Heart right ventricle (tissue), 16 donors: Measurements from ENCODE around the gene C11orf65. TPM values are rescaled to one million over a fixed set of nuclear protein-coding genes. Genes with fewer than 3 reads are reported as not detected.
A peak's percentile ranks its signal among the peaks of the same experiment; 100 is the strongest.

Experiments
- ATAC-seq, 8 donors: fragments of 200-7000 bp; cut with Tn5 transposase; one replicate each; pipeline ENCODE4 v1.9.1; 2020; ENCODE audit warnings: mild to moderate bottlenecking in 8 of 8, moderate library complexity in 8 of 8, moderate number of reproducible peaks in 1 of 8
- DNase-seq, 2 donors: peaks; one replicate each; pipeline ENCODE4 v3.0.0-alpha.2; 2020
- H3K27ac ChIP-seq, 10 donors: fragments of 200-600 bp; sonication (generic) in 2 of 10; one replicate each; pipeline versions ENCODE4 v1.5.0 to v1.8.0; 2020 to 2022; ENCODE audit warnings: mild to moderate bottlenecking in 3 of 10
- H3K27me3 ChIP-seq, 7 donors: fragments of 200-600 bp; one replicate each; pipeline ENCODE4 v1.8.0; 2021 to 2022; ENCODE audit warnings: mild to moderate bottlenecking in 2 of 7
- H3K36me3 ChIP-seq, 9 donors: fragments of 200-600 bp; sonication (generic) in 1 of 9; one replicate each; pipeline versions ENCODE4 v1.5.0 to v1.8.0; 2020 to 2022; ENCODE audit warnings: mild to moderate bottlenecking in 2 of 9
- H3K4me1 ChIP-seq, 9 donors: fragments of 200-600 bp; sonication (generic) in 1 of 9; one replicate each; pipeline versions ENCODE4 v1.5.0 to v1.8.0; 2020 to 2022; ENCODE audit warnings: mild to moderate bottlenecking in 4 of 9
- H3K4me3 ChIP-seq, 10 donors: fragments of 200-600 bp; sonication (generic) in 2 of 10; one replicate each; pipeline versions ENCODE4 v1.5.0 to v1.8.0; 2020 to 2022; ENCODE audit warnings: mild to moderate bottlenecking in 7 of 10, moderate library complexity in 2 of 10
- H3K9me3 ChIP-seq, 11 donors: fragments of 200-600 bp in 10 of 11; sonication (generic) in 2 of 11; one replicate each; pipeline versions ENCODE4 v1.5.0 to v1.8.0; 2013 to 2022; ENCODE audit warnings: mild to moderate bottlenecking in 2 of 11, control low read depth in 1 of 11, moderate library complexity in 1 of 11
- CTCF ChIP-seq, 9 donors: fragments of 200-600 bp; sonication (generic) in 2 of 9; IDR thresholded peaks; one replicate each; pipeline versions ENCODE4 v1.5.0 to v1.8.0; 2021 to 2022; ENCODE audit warnings: antibody characterized with exemption in 9 of 9, mild to moderate bottlenecking in 5 of 9, moderate library complexity in 1 of 9
- whole genome bisulfite sequencing, 2 donors: extraction: QIAGEN DNeasy Blood & Tissue Kit; methylation state at CpG; one replicate each; pipeline ENCODE4 v1.1.7; 2013; ENCODE audit warnings: inconsistent platforms in 1 of 2; 5-methylcytosine and 5-hydroxymethylcytosine counted together
- intact Hi-C, 10 donors: fragments of 100-400 bp; cut with DNase I; formaldehyde crosslinking; loops; one replicate each; pipeline versions ENCODE4 v1.11.1 to v1.14.2; 2022
- long read RNA-seq, 3 donors: library from polyadenylated mRNA; unstranded; transcript quantifications; one replicate each; pipeline ENCODE4 v2.0.0, GENCODE V29; 2020 to 2021
- polyA plus RNA-seq, 2 donors: library from polyadenylated mRNA; stranded (reverse); fragments of 200-250 nt; gene quantifications; one replicate each; pipeline ENCODE4 v1.2.3, GENCODE V29; 2013
- total RNA-seq, 10 donors: library from RNA; stranded (reverse); fragmentation: NEBNext Ultra II Directional in 3 of 10; extraction: Animal tissue kit (Norgen Biotek cat#: 25700) in 3 of 10; gene quantifications; one replicate each; pipeline versions ENCODE4 v1.2.1 to v1.2.4, GENCODE V29; 2021 to 2023
- donor health status: Arrhythmogenic right ventricular cardiomyopathy.
- donor health status: ischemic (EF 13 %, LVEDD 7.1; RV severe dilation, severe dysfunction).
- donor health status: healthy with polysubstance abuse.
- donor health status: DM: no; HTN: yes; CAD: no.
- donor health status: DM: no; HTN: no; CAD: no.
- donor health status: ischemic (EF 25% LVEDD 6.9; RV normal size, moderate dysfunction).
- donor health status: ischemic (EF 25% LVEDD 5.7; RV mildly dilated, moderate dysfunction).
- donor health status: healthy.
- donor health status: DM: yes; HTN: yes; CAD: no.
- donor health status: Ischemic cardiomyopathy.
- donor health status: ischemic (EF 35%, LVEDD 5.7; RV mildly dilated, moderate dysfunction).
- donor health status: nonischemic (EF 11% LVEDD 7.7; RV severe dilation, severe dysfunction).
- donor health status: DM: yes; HTN: yes; CAD: no.
- donor health status: PGD.
- donor health status: ischemic (EF 29% LVEDD 5.4; RV normal size, mild dysfunction).
- donor health status: nonischemic (EF 23%, LVEDD 6.1; RV moderate dilation, normal function).

C11orf65 gene
- 1 to 10 TPM in 6 of 10 donors, under 1 TPM in 3, not detected in 1; 0.39 to 1.6 (median 1.1) TPM for total RNA-seq
- under 1 TPM; 0.16 to 0.29 TPM for polyA plus RNA-seq
- long read RNA-seq, donor 1, partial matches to known transcripts, result 0 of 2 reads
- long read RNA-seq, donor 1, other reads (novel, unspliced or antisense), result 2 of 2 reads
- long read RNA-seq, donor 2, result 0 reads
- long read RNA-seq, donor 3, partial matches to known transcripts, result 0 of 1 reads
- long read RNA-seq, donor 3, other reads (novel, unspliced or antisense), result 1 of 1 reads

GRCh38 chr11:108467091-108467823 is at the start of gene C11orf65:
Gene C11orf65 (minus strand): TSS chr11:108467529. CDS start chr11:108461559, 5,970 bp downstream.
- ATAC-seq (peak; percentile 99 to 100 (median 100)), DNase-seq (peak; percentile 94 to 97)
- Histone ChIP-seq H3K9me3 (no peaks in the 10 kb centered on the region), H3K27ac (peak within 1 kb of the TSS; percentile 94 to 99 (median 98)), H3K4me1 (peaks cover 0 to 22% (median 8%) of the 10 kb centered on the region in 9 donors), H3K27me3 (no peaks in the 10 kb centered on the region), H3K36me3 (no peaks in the 10 kb centered on the region), H3K4me3 (peak within 1 kb of the TSS; percentile 51 to 74 (median 66))
- intact Hi-C loops, result loop anchor here in 6 of 10 donors (1.0 to 10.0 kb wide), 10 partner anchors 30 to 342 kb away; partner anchors contain the start of genes ATM (in 2 of the 6), NPAT (in 2 of the 6), ACAT1 (in 1 of the 6) and DDX10 (in 1 of the 6)
- WGBS, 2 donors, result 0% methylated on average over 34 to 35 of the region's 35 CpGs
- TF ChIP-seq CTCF (IDR thresholded peaks at IDR 0.05), result no peak

GRCh38 chr11:108516125-108516524 is 48.8 kb upstream of the C11orf65 start:
- intact Hi-C loops, result no loop called here
- 95 to 96% methylated on average over 4 of the region's 4 CpGs for WGBS, 2 donors

GRCh38 chr11:108512708-108513107 is 45.4 kb upstream of the C11orf65 start:
- WGBS, 2 donors, result 67 to 70% methylated on average over 2 of the region's 2 CpGs
- DNase-seq, result no peak
- Histone ChIP-seq H3K4me1 (no peaks in the 10 kb centered on the region), H3K27me3 (no peaks in the 10 kb centered on the region), H3K9me3 (no peaks in the 10 kb centered on the region), H3K4me3 (no peak overlapping the region), H3K36me3 (no peaks in the 10 kb centered on the region), H3K27ac (no peak overlapping the region)
- no peak for ATAC-seq
- TF ChIP-seq CTCF (IDR thresholded peaks at IDR 0.05), result no peak
- intact Hi-C loops, result no loop called here

More at GRCh38 chr11:108516125-108516524, 48.8 kb upstream of the C11orf65 start:
- H3K9me3 ChIP-seq, result no peaks in the 10 kb centered on the region
- TF ChIP-seq CTCF (IDR thresholded peaks at IDR 0.05), result no peak
- ATAC-seq (no peak), DNase-seq (no peak)
- H3K27me3 ChIP-seq, result no peaks in the 10 kb centered on the region
- no peaks in the 10 kb centered on the region for H3K4me1 ChIP-seq
- no peak overlapping the region for H3K4me3 ChIP-seq
- no peaks in the 10 kb centered on the region for H3K36me3 ChIP-seq
- H3K27ac ChIP-seq, result no peak overlapping the region

GRCh38 chr11:108511851-108512474 is 44.6 kb upstream of the C11orf65 start:
- ATAC-seq (no peak), DNase-seq (no peak)
- TF ChIP-seq CTCF (IDR thresholded peaks at IDR 0.05), result no peak
- Histone ChIP-seq H3K4me1 (no peaks in the 10 kb centered on the region), H3K27ac (no peak overlapping the region), H3K27me3 (no peaks in the 10 kb centered on the region), H3K9me3 (no peaks in the 10 kb centered on the region), H3K36me3 (no peaks in the 10 kb centered on the region), H3K4me3 (no peak overlapping the region)
- WGBS, 2 donors, result 82 to 90% methylated on average over 2 of the region's 2 CpGs
- intact Hi-C loops, result no loop called here
